ENCODE results near the gene GPX8.

The GPX8 gene

DNA sequence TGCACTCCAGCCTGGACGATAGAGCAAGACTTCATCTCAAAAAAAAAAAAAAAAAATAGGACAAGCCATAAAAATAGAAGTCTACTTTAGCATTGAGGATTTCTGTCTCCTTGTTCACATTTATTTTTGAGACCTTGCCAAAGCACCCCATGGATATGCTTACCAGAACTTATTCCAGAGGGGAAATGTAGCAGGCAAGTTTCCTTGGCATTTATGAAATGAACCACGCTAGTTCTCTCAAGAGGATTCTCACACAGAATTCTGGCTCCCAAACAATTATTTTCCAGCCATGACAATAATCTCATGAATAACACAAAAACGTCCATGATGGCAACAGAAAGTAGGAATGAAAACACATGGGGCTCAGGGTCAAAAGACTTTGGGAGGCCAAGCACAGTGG is 23.4 kb upstream of the GPX8 start:
- no peak for DNase-seq (ENCODE audit: low read depth in 1 of 2, low spot score in 1 of 2)
- no peak for TF ChIP-seq SPI1 (IDR thresholded peaks at IDR 0.05; ENCODE audit: borderline replicate concordance, low read depth)
- no peak for TF ChIP-seq GABPA (IDR thresholded peaks at IDR 0.05; ENCODE audit: low read depth)
- TF ChIP-seq, protein P1, sequence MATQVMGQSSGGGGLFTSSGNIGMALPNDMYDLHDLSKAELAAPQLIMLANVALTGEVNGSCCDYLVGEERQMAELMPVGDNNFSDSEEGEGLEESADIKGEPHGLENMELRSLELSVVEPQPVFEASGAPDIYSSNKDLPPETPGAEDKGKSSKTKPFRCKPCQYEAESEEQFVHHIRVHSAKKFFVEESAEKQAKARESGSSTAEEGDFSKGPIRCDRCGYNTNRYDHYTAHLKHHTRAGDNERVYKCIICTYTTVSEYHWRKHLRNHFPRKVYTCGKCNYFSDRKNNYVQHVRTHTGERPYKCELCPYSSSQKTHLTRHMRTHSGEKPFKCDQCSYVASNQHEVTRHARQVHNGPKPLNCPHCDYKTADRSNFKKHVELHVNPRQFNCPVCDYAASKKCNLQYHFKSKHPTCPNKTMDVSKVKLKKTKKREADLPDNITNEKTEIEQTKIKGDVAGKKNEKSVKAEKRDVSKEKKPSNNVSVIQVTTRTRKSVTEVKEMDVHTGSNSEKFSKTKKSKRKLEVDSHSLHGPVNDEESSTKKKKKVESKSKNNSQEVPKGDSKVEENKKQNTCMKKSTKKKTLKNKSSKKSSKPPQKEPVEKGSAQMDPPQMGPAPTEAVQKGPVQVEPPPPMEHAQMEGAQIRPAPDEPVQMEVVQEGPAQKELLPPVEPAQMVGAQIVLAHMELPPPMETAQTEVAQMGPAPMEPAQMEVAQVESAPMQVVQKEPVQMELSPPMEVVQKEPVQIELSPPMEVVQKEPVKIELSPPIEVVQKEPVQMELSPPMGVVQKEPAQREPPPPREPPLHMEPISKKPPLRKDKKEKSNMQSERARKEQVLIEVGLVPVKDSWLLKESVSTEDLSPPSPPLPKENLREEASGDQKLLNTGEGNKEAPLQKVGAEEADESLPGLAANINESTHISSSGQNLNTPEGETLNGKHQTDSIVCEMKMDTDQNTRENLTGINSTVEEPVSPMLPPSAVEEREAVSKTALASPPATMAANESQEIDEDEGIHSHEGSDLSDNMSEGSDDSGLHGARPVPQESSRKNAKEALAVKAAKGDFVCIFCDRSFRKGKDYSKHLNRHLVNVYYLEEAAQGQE (IDR thresholded peaks at IDR 0.05; ENCODE audit: insufficient replicate concordance, low read depth) = no peak
- TF ChIP-seq POLR2AphosphoS5 (IDR thresholded peaks at IDR 0.05; ENCODE audit: low read depth) = no peak
- TF ChIP-seq CTCF (IDR thresholded peaks at IDR 0.05; ENCODE audit: insufficient read depth, low read length) = no peak
- no peaks in the 10 kb centered on the region for H3K27me3 ChIP-seq (ENCODE audit: insufficient read depth, poor library complexity, severe bottlenecking)
- no peak overlapping the region for H3K4me3 ChIP-seq (replicated peaks; ENCODE audit: insufficient read depth, low read length)
- no peak overlapping the region for H3K27ac ChIP-seq (replicated peaks)

GRCh38 chr5:55140908-55141665 is 18.9 kb upstream of the GPX8 start:
- TF ChIP-seq GABPA (IDR thresholded peaks at IDR 0.05; ENCODE audit: low read depth) (no peak), CTCF (IDR thresholded peaks at IDR 0.05; ENCODE audit: insufficient read depth, low read length) (no peak), SPI1 (IDR thresholded peaks at IDR 0.05; ENCODE audit: borderline replicate concordance, low read depth) (no peak), POLR2AphosphoS5 (IDR thresholded peaks at IDR 0.05; ENCODE audit: low read depth) (no peak)
- TF ChIP-seq, protein P1 (IDR thresholded peaks at IDR 0.05; ENCODE audit: insufficient replicate concordance, low read depth) = no peak
- no peak for DNase-seq (ENCODE audit: low read depth in 1 of 2, low spot score in 1 of 2)

GRCh38 chr5:55141945-55142690 is 17.9 kb upstream of the GPX8 start:
- no peak for TF ChIP-seq GABPA (IDR thresholded peaks at IDR 0.05; ENCODE audit: low read depth)
- TF ChIP-seq, protein P1 (IDR thresholded peaks at IDR 0.05; ENCODE audit: insufficient replicate concordance, low read depth) = no peak
- DNase-seq (ENCODE audit: low read depth in 1 of 2, low spot score in 1 of 2) = no peak
- Histone ChIP-seq H3K4me3 (replicated peaks; ENCODE audit: insufficient read depth, low read length) (no peak overlapping the region), H3K27ac (replicated peaks) (no peak overlapping the region), H3K27me3 (ENCODE audit: insufficient read depth, poor library complexity, severe bottlenecking) (no peaks in the 10 kb centered on the region)

More at GRCh38 chr5:55140908-55141665, 18.9 kb upstream of the GPX8 start:
- no peak overlapping the region for H3K27ac ChIP-seq (replicated peaks)
- H3K27me3 ChIP-seq (ENCODE audit: insufficient read depth, poor library complexity, severe bottlenecking) = no peaks in the 10 kb centered on the region
- H3K4me3 ChIP-seq (replicated peaks; ENCODE audit: insufficient read depth, low read length) = no peak overlapping the region

All from HL-60 (cell line).